Neural crest cell (in vitro differentiated cells): ENCODE data around the gene COMMD6. TPM values are rescaled to one million over a fixed set of nuclear protein-coding genes. Genes with fewer than 3 reads are reported as not detected.
A peak's percentile ranks its signal among the peaks of the same experiment; 100 is the strongest.

Experiments used
- DNase-seq: peaks from one replicate; pipeline ENCODE4 v3.0.0; 2021; ENCODE audit warnings: low read depth, mixed read lengths, low spot score
- H3K27ac Mint-ChIP-seq: one replicate; pipeline ENCODE4 v1.8.0; 2021; ENCODE audit warnings: mild to moderate bottlenecking, mixed read lengths; ENCODE audit not compliant: unreplicated experiment
- H3K27me3 Mint-ChIP-seq: 2 replicates; pipeline ENCODE4 v1.8.0; 2021; ENCODE audit warnings: low read depth, mild to moderate bottlenecking, mixed read lengths
- H3K36me3 Mint-ChIP-seq: 2 replicates; pipeline ENCODE4 v1.8.0; 2021; ENCODE audit warnings: low read depth, mild to moderate bottlenecking, mixed read lengths
- H3K4me1 Mint-ChIP-seq: 2 replicates; pipeline ENCODE4 v1.8.0; 2021; ENCODE audit warnings: mixed read lengths
- H3K4me3 Mint-ChIP-seq: one replicate; pipeline ENCODE4 v1.8.0; 2021; ENCODE audit warnings: mild to moderate bottlenecking, mixed read lengths
- H3K9me3 Mint-ChIP-seq: 2 replicates; pipeline ENCODE4 v1.8.0; 2021; ENCODE audit warnings: mixed read lengths
- long read RNA-seq: library from polyadenylated mRNA; unstranded; transcript quantifications from one replicate; pipeline ENCODE4 v2.0.0, GENCODE V29; 2020
- total RNA-seq: library from RNA; stranded (reverse); gene quantifications from 2 replicates; pipeline ENCODE4 v1.2.1, GENCODE V29; 2021
- TF ChIP-seq, protein P1 (sequence below): fragments of 200-600 bp; sonication (generic); conservative IDR thresholded peaks from 2 replicates; pipeline ENCODE4 v1.5.0; 2021; ENCODE audit warnings: antibody characterized with exemption, mild to moderate bottlenecking

COMMD6 gene
- total RNA-seq, result 125 and 128 TPM in 2 replicates
- long read RNA-seq, partial matches to known transcripts, result 2 of 7 reads
- long read RNA-seq, other reads (novel, unspliced or antisense), result 5 of 7 reads

DNA sequence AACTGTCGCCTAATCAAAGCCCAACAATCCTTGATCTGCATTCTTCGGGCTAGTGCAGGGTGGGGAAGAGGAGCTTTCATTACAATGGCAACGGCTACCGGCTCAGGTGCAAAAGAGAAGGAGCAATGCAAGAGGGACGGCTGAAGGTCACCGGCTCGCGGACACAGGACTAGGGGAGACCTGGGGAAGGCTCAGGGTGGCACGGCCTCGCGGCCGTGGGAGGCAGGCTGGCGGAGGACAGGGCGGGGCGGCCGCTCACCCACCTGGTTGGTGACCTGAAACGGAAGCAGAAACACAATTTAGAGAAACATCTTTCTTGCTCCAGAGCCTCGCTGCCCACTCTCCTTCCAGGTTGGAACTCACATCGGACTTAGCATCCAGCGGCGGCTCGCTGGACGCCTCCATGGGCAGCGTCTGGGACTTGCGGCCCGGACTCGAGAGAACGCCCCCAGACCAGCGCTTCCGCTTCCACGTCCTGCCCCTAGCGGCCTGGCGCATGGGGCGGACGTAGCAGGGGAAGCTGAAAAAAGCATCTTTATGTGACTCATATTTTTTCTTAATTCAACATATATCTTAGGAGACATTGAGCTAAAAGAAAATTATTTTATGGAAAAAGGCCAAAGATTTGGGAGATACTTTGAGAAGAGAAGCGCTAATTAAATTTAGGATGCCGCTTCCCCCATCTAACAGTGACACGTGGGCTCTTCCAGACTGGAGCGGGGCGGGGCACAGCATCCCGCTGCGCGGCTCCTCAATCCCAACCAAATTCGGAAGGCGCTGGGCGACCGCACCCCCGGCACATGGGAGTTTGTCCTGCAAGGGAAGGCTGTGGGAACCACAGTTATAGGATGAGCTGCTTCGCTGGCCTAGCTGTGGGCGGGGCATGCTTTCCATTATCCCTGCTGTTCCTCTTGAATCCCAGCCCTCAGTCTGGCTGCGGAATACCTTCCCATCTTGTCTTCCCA lies at the start of gene COMMD6:
COMMD6 (minus strand) TSS at position 441 of the 965 bp plus-strand sequence; CDS start at position 405, 36 bp downstream.
- Mint-ChIP-seq H3K4me1 (peaks cover 34% of the 10 kb centered on the region), H3K27ac (peak within 1 kb of the TSS; percentile 99), H3K36me3 (peaks cover 8% of the 10 kb centered on the region), H3K4me3 (peak within 1 kb of the TSS; percentile 95), H3K9me3 (no peaks in the 10 kb centered on the region), H3K27me3 (no peaks in the 10 kb centered on the region)
- TF ChIP-seq, protein P1, sequence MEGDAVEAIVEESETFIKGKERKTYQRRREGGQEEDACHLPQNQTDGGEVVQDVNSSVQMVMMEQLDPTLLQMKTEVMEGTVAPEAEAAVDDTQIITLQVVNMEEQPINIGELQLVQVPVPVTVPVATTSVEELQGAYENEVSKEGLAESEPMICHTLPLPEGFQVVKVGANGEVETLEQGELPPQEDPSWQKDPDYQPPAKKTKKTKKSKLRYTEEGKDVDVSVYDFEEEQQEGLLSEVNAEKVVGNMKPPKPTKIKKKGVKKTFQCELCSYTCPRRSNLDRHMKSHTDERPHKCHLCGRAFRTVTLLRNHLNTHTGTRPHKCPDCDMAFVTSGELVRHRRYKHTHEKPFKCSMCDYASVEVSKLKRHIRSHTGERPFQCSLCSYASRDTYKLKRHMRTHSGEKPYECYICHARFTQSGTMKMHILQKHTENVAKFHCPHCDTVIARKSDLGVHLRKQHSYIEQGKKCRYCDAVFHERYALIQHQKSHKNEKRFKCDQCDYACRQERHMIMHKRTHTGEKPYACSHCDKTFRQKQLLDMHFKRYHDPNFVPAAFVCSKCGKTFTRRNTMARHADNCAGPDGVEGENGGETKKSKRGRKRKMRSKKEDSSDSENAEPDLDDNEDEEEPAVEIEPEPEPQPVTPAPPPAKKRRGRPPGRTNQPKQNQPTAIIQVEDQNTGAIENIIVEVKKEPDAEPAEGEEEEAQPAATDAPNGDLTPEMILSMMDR, result peak; percentile 32
- DNase-seq, result peak; percentile 59

GRCh38 chr13:75585153-75585552 lies 47.5 kb upstream of the COMMD6 start:
- DNase-seq, result no peak
- TF ChIP-seq, protein P1, result no peak
- no peaks in the 10 kb centered on the region for H3K27me3 Mint-ChIP-seq
- no peak overlapping the region for H3K27ac Mint-ChIP-seq
- peaks cover 30% of the 10 kb centered on the region for H3K36me3 Mint-ChIP-seq
- no peaks in the 10 kb centered on the region for H3K4me1 Mint-ChIP-seq
- peaks cover 10% of the 10 kb centered on the region for H3K9me3 Mint-ChIP-seq
- no peak overlapping the region for H3K4me3 Mint-ChIP-seq

DNA sequence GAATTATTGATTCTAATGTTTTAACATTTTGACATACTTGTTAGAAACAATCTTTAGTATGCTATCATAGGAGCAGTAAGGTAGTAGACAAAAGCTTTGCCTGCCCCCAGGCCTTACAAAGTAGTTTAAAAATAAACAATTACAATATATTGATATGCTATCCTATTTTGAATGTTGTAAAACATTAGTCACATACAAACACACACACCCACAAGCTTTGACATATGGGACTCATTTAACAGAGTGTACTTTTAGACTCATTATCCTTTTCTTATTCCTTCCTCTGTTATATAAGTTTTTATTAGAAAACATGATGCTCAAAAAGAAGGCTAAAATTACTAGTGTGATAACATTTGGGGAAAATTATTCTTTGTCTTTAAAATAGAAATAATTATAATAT lies 45.5 kb upstream of the COMMD6 start:
- Mint-ChIP-seq H3K27me3 (no peaks in the 10 kb centered on the region), H3K27ac (no peak overlapping the region), H3K4me1 (no peaks in the 10 kb centered on the region), H3K9me3 (peaks cover 10% of the 10 kb centered on the region), H3K36me3 (peaks cover 26% of the 10 kb centered on the region), H3K4me3 (no peak overlapping the region)
- TF ChIP-seq, protein P1, result no peak
- DNase-seq, result no peak

- Mint-ChIP-seq H3K27me3 (no peaks in the 10 kb centered on the region), H3K4me3 (no peak overlapping the region), H3K9me3 (peaks cover 10% of the 10 kb centered on the region), H3K4me1 (no peaks in the 10 kb centered on the region), H3K27ac (no peak overlapping the region), H3K36me3 (peaks cover 26% of the 10 kb centered on the region)
- DNase-seq, result no peak
- TF ChIP-seq, protein P1, result no peak
Observed at GRCh38 chr13:75581874-75582640, 44.4 kb upstream of the COMMD6 start.

- Mint-ChIP-seq H3K36me3 (peaks cover 22% of the 10 kb centered on the region), H3K4me3 (no peak overlapping the region), H3K27me3 (no peaks in the 10 kb centered on the region), H3K27ac (no peak overlapping the region), H3K9me3 (peaks cover 8% of the 10 kb centered on the region), H3K4me1 (no peaks in the 10 kb centered on the region)
- no peak for DNase-seq
- TF ChIP-seq, protein P1, result no peak
Observed at GRCh38 chr13:75579529-75579928, 41.9 kb upstream of the COMMD6 start.
